ELF-1 (cell line): ENCODE results near the gene BABAM1.
"Not testable (repeated sequence)": the region's sequence is repeated elsewhere in the genome, so short reads cannot be mapped to it uniquely, and the experiment has no call there.

ENCODE experiments used
- DNase-seq: peaks from one replicate; pipeline ENCODE4 v3.0.0-alpha.2; 2016; ENCODE audit warnings: low read depth, low spot score

Gene BABAM1

GRCh38 chr19:17268754-17269153, 1.5 kb downstream of the BABAM1 start:
- DNase-seq: no peak

GRCh38 chr19:17274892-17275291, 7.6 kb downstream of the BABAM1 start:
- DNase-seq: not testable (repeated sequence)

- DNase-seq: no peak
Observed at GRCh38 chr19:17275441-17276175, 8.4 kb downstream of the BABAM1 start.

GRCh38 chr19:17279436-17279835, 12.2 kb downstream of the BABAM1 start:
- no peak for DNase-seq

- DNase-seq: peak; percentile 34
Observed at GRCh38 chr19:17281391-17282304, 14.4 kb downstream of the BABAM1 start, which contains the start of gene ANKLE1. TSS of gene ANKLE1 (plus strand) at chr19:17281901. CDS start at chr19:17281921, 20 bp downstream.

GRCh38 chr19:17282488-17283125, 15.4 kb downstream of the BABAM1 start:
- DNase-seq: peak; percentile 97

GRCh38 chr19:17283504-17283996, 16.3 kb downstream of the BABAM1 start:
- no peak for DNase-seq

GRCh38 chr19:17285415-17286135, 18.3 kb downstream of the BABAM1 start:
- no peak for DNase-seq

GRCh38 chr19:17286263-17286662, 19.0 kb downstream of the BABAM1 start:
- DNase-seq: no peak

- DNase-seq: no peak
Observed at GRCh38 chr19:17286752-17287151, 19.5 kb downstream of the BABAM1 start.

- peak; percentile 85 for DNase-seq
Observed at GRCh38 chr19:17289489-17289888, 22.2 kb downstream of the BABAM1 start.

- peak; percentile 97 for DNase-seq
Observed at GRCh38 chr19:17292301-17293074, 25.2 kb downstream of the BABAM1 start.

GRCh38 chr19:17293605-17294004, 26.4 kb downstream of the BABAM1 start:
- DNase-seq: no peak

- DNase-seq: peak; percentile 94
Observed at GRCh38 chr19:17294051-17294891, 27.0 kb downstream of the BABAM1 start.

GRCh38 chr19:17295551-17295950, 28.3 kb downstream of the BABAM1 start:
- DNase-seq: not testable (repeated sequence)

GRCh38 chr19:17296273-17296672, 29.0 kb downstream of the BABAM1 start:
- DNase-seq: peak; percentile 10

- DNase-seq: peak; percentile 49
Observed at GRCh38 chr19:17296976-17297375, 29.7 kb downstream of the BABAM1 start.

GRCh38 chr19:17300992-17301619, 33.9 kb downstream of the BABAM1 start:
- DNase-seq: no peak
